Trophoblast cell (in vitro differentiated cells and primary cell): ENCODE measurements around the gene CDH22.

Experiments used
- DNase-seq, 2 donors: peaks; one replicate each; pipeline ENCODE4 v3.0.0-alpha.2; 2016
- H2AFZ ChIP-seq: 2 replicates; pipeline ENCODE4 v1.6.1; 2013; ENCODE audit warnings: low read length, moderate library complexity, mild to moderate bottlenecking; ENCODE audit not compliant: insufficient read depth, poor library complexity
- H2AK5ac ChIP-seq: 2 replicates; pipeline ENCODE4 v1.6.1; 2013; ENCODE audit warnings: mild to moderate bottlenecking, low read length
- H2BK120ac ChIP-seq: 2 replicates; pipeline ENCODE4 v1.6.1; 2013; ENCODE audit warnings: low read length, mild to moderate bottlenecking, moderate library complexity; ENCODE audit not compliant: insufficient read depth, poor library complexity
- H2BK12ac ChIP-seq: 2 replicates; pipeline ENCODE4 v1.6.1; 2013; ENCODE audit warnings: mild to moderate bottlenecking, low read length, moderate library complexity
- H2BK5ac ChIP-seq: 2 replicates; pipeline ENCODE4 v1.6.1; 2013; ENCODE audit warnings: low read length, low read depth, moderate library complexity, mild to moderate bottlenecking; ENCODE audit not compliant: poor library complexity
- H3K14ac ChIP-seq: 2 replicates; pipeline ENCODE4 v1.6.1; 2013; ENCODE audit warnings: mild to moderate bottlenecking, low read length
- H3K18ac ChIP-seq: 2 replicates; pipeline ENCODE4 v1.6.1; 2013; ENCODE audit warnings: mild to moderate bottlenecking, low read length
- H3K23ac ChIP-seq: 2 replicates; pipeline ENCODE4 v1.6.1; 2013; ENCODE audit warnings: low read length
- H3K27ac ChIP-seq: 2 replicates; pipeline ENCODE4 v1.5.1; 2013; ENCODE audit warnings: low read depth, mild to moderate bottlenecking, inconsistent platforms, low read length, moderate library complexity
- H3K27me3 ChIP-seq: 2 replicates; pipeline ENCODE4 v1.6.1; 2013; ENCODE audit warnings: inconsistent platforms, mild to moderate bottlenecking, low read length, moderate library complexity; ENCODE audit not compliant: insufficient read depth
- H3K36me3 ChIP-seq, 2 experiments: 1 replicate in 1 of 2; 2 replicates in 1 of 2; pipeline ENCODE4 v1.6.1; 2013; ENCODE audit warnings: low read length in 2 of 2, mild to moderate bottlenecking in 2 of 2, moderate library complexity in 1 of 2; ENCODE audit not compliant: insufficient read depth in 2 of 2, control insufficient read depth in 1 of 2
- H3K4ac ChIP-seq: 2 replicates; pipeline ENCODE4 v1.6.1; 2013; ENCODE audit warnings: low read depth, mild to moderate bottlenecking, low read length, moderate library complexity
- H3K4me1 ChIP-seq, 2 experiments: 1 replicate in 1 of 2; 2 replicates in 1 of 2; pipeline ENCODE4 v1.6.1; 2013; ENCODE audit warnings: low read length in 2 of 2, mild to moderate bottlenecking in 2 of 2, moderate library complexity in 1 of 2; ENCODE audit not compliant: insufficient read depth in 2 of 2, control insufficient read depth in 1 of 2
- H3K4me2 ChIP-seq: 2 replicates; pipeline ENCODE4 v1.6.1; 2013; ENCODE audit warnings: inconsistent platforms, mild to moderate bottlenecking, low read length, moderate library complexity
- H3K4me3 ChIP-seq: 2 replicates; pipeline ENCODE4 v1.5.1; 2013; ENCODE audit warnings: mild to moderate bottlenecking, low read depth, low read length, inconsistent platforms
- H3K79me1 ChIP-seq: one replicate; pipeline ENCODE4 v1.6.1; 2013; ENCODE audit warnings: low read length
- H3K79me2 ChIP-seq: 2 replicates; pipeline ENCODE4 v1.6.1; 2013; ENCODE audit warnings: low read length, mild to moderate bottlenecking; ENCODE audit not compliant: control insufficient read depth, insufficient read depth, poor library complexity
- H3K9ac ChIP-seq: 2 replicates; pipeline ENCODE4 v1.6.1; 2013; ENCODE audit warnings: mild to moderate bottlenecking, low read length
- H3K9me3 ChIP-seq: 2 replicates; pipeline ENCODE4 v1.6.1; 2013; ENCODE audit warnings: low read depth, mild to moderate bottlenecking, control low read depth, inconsistent platforms, low read length; ENCODE audit not compliant: insufficient read depth
- H4K12ac ChIP-seq: 2 replicates; pipeline ENCODE4 v1.6.1; 2013; ENCODE audit warnings: low read depth, mild to moderate bottlenecking, low read length, moderate library complexity
- H4K8ac ChIP-seq: 2 replicates; pipeline ENCODE4 v1.6.1; 2013; ENCODE audit warnings: low read depth, mild to moderate bottlenecking, low read length, moderate library complexity
- H4K91ac ChIP-seq: one replicate; pipeline ENCODE4 v1.6.1; 2013; ENCODE audit warnings: low read depth, mild to moderate bottlenecking, low read length, moderate library complexity
- WGBS: extraction: QIAGEN DNeasy Blood & Tissue Kit; methylation state at CpG from one replicate; pipeline ENCODE4 v1.1.7; 2013; ENCODE audit warnings: missing lambda C conversion rate; ENCODE audit not compliant: insufficient read length, insufficient coverage; ENCODE audit errors: extremely low coverage; 5-methylcytosine and 5-hydroxymethylcytosine counted together

The CDH22 gene

GRCh38 chr20:46222521-46223007 is 85.7 kb downstream of the CDH22 start:
- no peak overlapping the region for H3K23ac ChIP-seq
- H3K14ac ChIP-seq: no peak overlapping the region
- no peak overlapping the region for H3K9ac ChIP-seq
- no peaks in the 10 kb centered on the region for H3K36me3 ChIP-seq
- H2BK5ac ChIP-seq: no peak overlapping the region
- H2AFZ ChIP-seq: no peak overlapping the region
- H3K4me2 ChIP-seq: no peak overlapping the region
- H3K79me2 ChIP-seq: no peaks in the 10 kb centered on the region
- no peak overlapping the region for H3K4ac ChIP-seq
- no peaks in the 10 kb centered on the region for H3K79me1 ChIP-seq
- H2BK12ac ChIP-seq: no peak overlapping the region
- no peak overlapping the region for H3K18ac ChIP-seq
- H2BK120ac ChIP-seq: no peak overlapping the region
- no peaks in the 10 kb centered on the region for H3K4me1 ChIP-seq
- H4K12ac ChIP-seq: no peak overlapping the region
- no CpG with 5 or more reads among the region's 14 CpGs for WGBS
- DNase-seq: no peak
- no peak overlapping the region for H3K27ac ChIP-seq
- H3K9me3 ChIP-seq: peaks cover 3% of the 10 kb centered on the region
- no peak overlapping the region for H4K8ac ChIP-seq
- no peak overlapping the region for H3K4me3 ChIP-seq
- H4K91ac ChIP-seq: no peak overlapping the region
- no peak overlapping the region for H2AK5ac ChIP-seq
- H3K27me3 ChIP-seq: no peaks in the 10 kb centered on the region

GRCh38 chr20:46221256-46221833 is 87.0 kb downstream of the CDH22 start:
- H3K4ac ChIP-seq: no peak overlapping the region
- H3K27me3 ChIP-seq: no peaks in the 10 kb centered on the region
- H3K79me2 ChIP-seq: no peaks in the 10 kb centered on the region
- WGBS: no CpG with 5 or more reads among the region's 9 CpGs
- H3K14ac ChIP-seq: no peak overlapping the region
- H4K8ac ChIP-seq: no peak overlapping the region
- H3K18ac ChIP-seq: no peak overlapping the region
- peaks cover 3% of the 10 kb centered on the region for H3K9me3 ChIP-seq
- DNase-seq: no peak
- peaks cover under 1 to 1% of the 10 kb centered on the region in 2 experiments for H3K4me1 ChIP-seq
- no peak overlapping the region for H3K27ac ChIP-seq
- no peaks in the 10 kb centered on the region for H3K36me3 ChIP-seq
- no peak overlapping the region for H3K4me2 ChIP-seq
- H4K12ac ChIP-seq: no peak overlapping the region
- no peak overlapping the region for H2AFZ ChIP-seq
- no peak overlapping the region for H2BK5ac ChIP-seq
- H3K9ac ChIP-seq: no peak overlapping the region
- no peak overlapping the region for H2BK12ac ChIP-seq
- H3K4me3 ChIP-seq: no peak overlapping the region
- H3K79me1 ChIP-seq: no peaks in the 10 kb centered on the region
- H2BK120ac ChIP-seq: no peak overlapping the region
- H2AK5ac ChIP-seq: no peak overlapping the region
- no peak overlapping the region for H4K91ac ChIP-seq
- H3K23ac ChIP-seq: no peak overlapping the region

- H4K91ac ChIP-seq: no peak overlapping the region
- no peak overlapping the region for H3K18ac ChIP-seq
- peaks cover 3% of the 10 kb centered on the region for H3K9me3 ChIP-seq
- H3K4ac ChIP-seq: no peak overlapping the region
- DNase-seq: no peak
- no peaks in the 10 kb centered on the region for H3K79me2 ChIP-seq
- no peak overlapping the region for H2BK120ac ChIP-seq
- no peak overlapping the region for H3K4me3 ChIP-seq
- no peak overlapping the region for H2AK5ac ChIP-seq
- no peaks in the 10 kb centered on the region for H3K36me3 ChIP-seq
- no peak overlapping the region for H4K8ac ChIP-seq
- H3K27ac ChIP-seq: no peak overlapping the region
- no peak overlapping the region for H4K12ac ChIP-seq
- no peak overlapping the region for H2BK12ac ChIP-seq
- H3K79me1 ChIP-seq: no peaks in the 10 kb centered on the region
- H3K14ac ChIP-seq: no peak overlapping the region
- H3K27me3 ChIP-seq: no peaks in the 10 kb centered on the region
- H3K9ac ChIP-seq: no peak overlapping the region
- no peak overlapping the region for H3K4me2 ChIP-seq
- no peak overlapping the region for H3K23ac ChIP-seq
- no CpG with 5 or more reads among the region's 10 CpGs for WGBS
- peaks cover 4 to 7% of the 10 kb centered on the region in 2 experiments for H3K4me1 ChIP-seq
- no peak overlapping the region for H2BK5ac ChIP-seq
- H2AFZ ChIP-seq: no peak overlapping the region
Observed at GRCh38 chr20:46220455-46221207, 87.7 kb downstream of the CDH22 start.

- no peak overlapping the region for H3K23ac ChIP-seq
- H2AFZ ChIP-seq: no peak overlapping the region
- no peak overlapping the region for H3K27ac ChIP-seq
- H3K79me1 ChIP-seq: no peaks in the 10 kb centered on the region
- H3K14ac ChIP-seq: no peak overlapping the region
- H2BK12ac ChIP-seq: no peak overlapping the region
- H2AK5ac ChIP-seq: no peak overlapping the region
- DNase-seq: no peak
- no peak overlapping the region for H4K91ac ChIP-seq
- no peaks in the 10 kb centered on the region for H3K27me3 ChIP-seq
- H4K12ac ChIP-seq: no peak overlapping the region
- no peak overlapping the region for H3K18ac ChIP-seq
- peaks cover 5 to 7% of the 10 kb centered on the region in 2 experiments for H3K4me1 ChIP-seq
- H3K36me3 ChIP-seq: no peaks in the 10 kb centered on the region
- no CpG with 5 or more reads among the region's 2 CpGs for WGBS
- no peak overlapping the region for H3K9ac ChIP-seq
- no peak overlapping the region for H3K4me2 ChIP-seq
- H3K79me2 ChIP-seq: no peaks in the 10 kb centered on the region
- H4K8ac ChIP-seq: no peak overlapping the region
- no peak overlapping the region for H3K4ac ChIP-seq
- H3K9me3 ChIP-seq: peaks cover 3% of the 10 kb centered on the region
- no peak overlapping the region for H2BK5ac ChIP-seq
- H2BK120ac ChIP-seq: no peak overlapping the region
- no peak overlapping the region for H3K4me3 ChIP-seq
Observed at GRCh38 chr20:46219920-46220319, 88.4 kb downstream of the CDH22 start.
